Esophagus squamous epithelium (tissue), 4 donors: ENCODE data around the gene PJVK.

Experiments used
- CTCF ChIP-seq, 6 experiments: fragments of 450-650 bp in 4 of 6; fragments of 200-600 bp in 2 of 6; sonication (generic) in 2 of 6; IDR thresholded peaks; one replicate each; pipeline ENCODE4 v1.5.1; 2016 to 2019; ENCODE audit warnings: antibody characterized with exemption in 6 of 6, mild to moderate bottlenecking in 4 of 6, moderate library complexity in 4 of 6
- POLR2A ChIP-seq, 4 donors: fragments of 450-650 bp; IDR thresholded peaks; one replicate each; pipeline ENCODE4 v1.6.1; 2017; ENCODE audit warnings: antibody characterized with exemption in 4 of 4, mild to moderate bottlenecking in 4 of 4, moderate library complexity in 3 of 4

GRCh38 chr2:178469219-178469849 lies 18.2 kb downstream of the PJVK start:
- TF ChIP-seq POLR2A (IDR thresholded peaks at IDR 0.05) = no peak
- no peak for TF ChIP-seq CTCF (IDR thresholded peaks at IDR 0.05)
